Measurements from ENCODE around the gene SLC7A7.
"Not testable (repeated sequence)": the region's sequence is repeated elsewhere in the genome, so short reads cannot be mapped to it uniquely, and the experiment has no call there.

The SLC7A7 gene

DNA sequence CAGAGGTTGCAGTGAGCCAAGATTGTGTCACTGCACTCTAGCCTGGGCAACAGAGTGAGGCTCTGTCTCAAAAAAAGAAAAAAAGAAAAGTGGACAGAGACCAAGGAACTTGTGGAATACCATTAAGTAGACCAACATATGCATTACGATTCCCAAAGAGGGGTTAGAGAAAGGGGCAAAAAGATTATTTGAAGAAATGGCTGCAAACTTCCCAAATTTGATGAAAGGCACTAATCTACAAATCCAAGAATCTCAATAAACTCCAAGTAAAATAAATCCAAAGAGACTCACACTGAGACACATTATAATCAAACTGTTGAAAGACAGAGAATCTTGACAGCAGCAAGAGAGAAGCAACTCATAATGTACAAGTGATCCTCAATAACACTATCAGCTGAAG lies 53.5 kb downstream of the SLC7A7 start:
- in situ Hi-C loops (cut with MboI; ENCODE audit: low sequenced_read_pairs, unreplicated experiment): no loop called here
- TF ChIP-seq, protein P1, sequence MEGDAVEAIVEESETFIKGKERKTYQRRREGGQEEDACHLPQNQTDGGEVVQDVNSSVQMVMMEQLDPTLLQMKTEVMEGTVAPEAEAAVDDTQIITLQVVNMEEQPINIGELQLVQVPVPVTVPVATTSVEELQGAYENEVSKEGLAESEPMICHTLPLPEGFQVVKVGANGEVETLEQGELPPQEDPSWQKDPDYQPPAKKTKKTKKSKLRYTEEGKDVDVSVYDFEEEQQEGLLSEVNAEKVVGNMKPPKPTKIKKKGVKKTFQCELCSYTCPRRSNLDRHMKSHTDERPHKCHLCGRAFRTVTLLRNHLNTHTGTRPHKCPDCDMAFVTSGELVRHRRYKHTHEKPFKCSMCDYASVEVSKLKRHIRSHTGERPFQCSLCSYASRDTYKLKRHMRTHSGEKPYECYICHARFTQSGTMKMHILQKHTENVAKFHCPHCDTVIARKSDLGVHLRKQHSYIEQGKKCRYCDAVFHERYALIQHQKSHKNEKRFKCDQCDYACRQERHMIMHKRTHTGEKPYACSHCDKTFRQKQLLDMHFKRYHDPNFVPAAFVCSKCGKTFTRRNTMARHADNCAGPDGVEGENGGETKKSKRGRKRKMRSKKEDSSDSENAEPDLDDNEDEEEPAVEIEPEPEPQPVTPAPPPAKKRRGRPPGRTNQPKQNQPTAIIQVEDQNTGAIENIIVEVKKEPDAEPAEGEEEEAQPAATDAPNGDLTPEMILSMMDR (IDR thresholded peaks at IDR 0.05; ENCODE audit: borderline replicate concordance, control extremely low read depth, extremely low read depth, insufficient read depth, missing control alignments): no peak
- no peak for DNase-seq (ENCODE audit: low spot score)

DNA sequence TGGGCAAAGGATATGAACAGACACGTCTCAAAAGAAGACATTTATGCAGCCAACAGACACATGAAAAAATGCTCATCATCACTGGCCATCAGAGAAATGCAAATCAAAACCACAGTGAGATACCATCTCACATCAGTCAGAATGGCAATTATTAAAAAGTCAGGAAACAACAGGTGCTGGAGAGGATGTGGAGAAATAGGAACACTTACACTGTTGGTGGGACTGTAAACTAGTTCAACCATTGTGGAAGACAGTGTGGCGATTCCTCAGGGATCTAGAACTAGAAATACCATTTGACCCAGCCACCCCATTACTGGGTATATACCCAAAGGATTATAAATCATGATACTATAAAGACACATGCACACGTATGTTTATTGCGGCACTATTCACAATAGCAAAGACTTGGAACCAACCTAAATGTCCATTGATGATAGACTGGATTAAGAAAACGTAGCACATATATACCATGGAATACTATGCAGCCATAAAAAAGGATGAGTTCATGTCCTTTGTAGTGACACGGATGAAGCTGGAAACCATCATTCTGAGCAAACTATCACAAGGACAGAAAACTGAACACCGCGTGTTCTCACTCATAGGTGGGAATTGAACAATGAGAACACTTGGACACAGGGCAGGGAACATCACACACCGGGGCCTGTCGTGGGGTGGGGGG lies 57.1 kb downstream of the SLC7A7 start:
- in situ Hi-C loops (cut with MboI; ENCODE audit: low sequenced_read_pairs, unreplicated experiment); DNase-seq (ENCODE audit: low spot score): not testable (repeated sequence)

DNA sequence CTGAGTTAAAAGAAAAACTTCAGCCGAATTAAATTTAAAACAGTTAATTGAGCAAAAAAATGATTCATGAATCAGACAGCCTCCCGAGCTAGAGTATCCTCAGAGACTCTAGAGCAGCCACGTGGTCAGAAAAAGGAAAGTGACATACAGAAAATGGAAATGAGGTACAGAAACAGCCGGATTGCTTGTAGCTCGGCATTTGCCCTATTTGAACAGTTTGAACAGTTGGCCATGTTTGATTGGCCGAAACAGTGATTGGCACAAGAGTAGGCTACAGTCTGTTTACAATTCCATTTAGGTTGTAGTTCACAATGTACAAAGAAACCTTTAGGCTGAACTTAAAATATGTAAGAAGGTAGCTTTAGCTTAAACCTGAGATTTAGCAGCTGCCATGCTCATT lies 61.6 kb downstream of the SLC7A7 start:
- TF ChIP-seq, protein P1 (IDR thresholded peaks at IDR 0.05; ENCODE audit: borderline replicate concordance, control extremely low read depth, extremely low read depth, insufficient read depth, missing control alignments): no peak
- DNase-seq (ENCODE audit: low spot score): no peak
- in situ Hi-C loops (cut with MboI; ENCODE audit: low sequenced_read_pairs, unreplicated experiment): no loop called here

DNA sequence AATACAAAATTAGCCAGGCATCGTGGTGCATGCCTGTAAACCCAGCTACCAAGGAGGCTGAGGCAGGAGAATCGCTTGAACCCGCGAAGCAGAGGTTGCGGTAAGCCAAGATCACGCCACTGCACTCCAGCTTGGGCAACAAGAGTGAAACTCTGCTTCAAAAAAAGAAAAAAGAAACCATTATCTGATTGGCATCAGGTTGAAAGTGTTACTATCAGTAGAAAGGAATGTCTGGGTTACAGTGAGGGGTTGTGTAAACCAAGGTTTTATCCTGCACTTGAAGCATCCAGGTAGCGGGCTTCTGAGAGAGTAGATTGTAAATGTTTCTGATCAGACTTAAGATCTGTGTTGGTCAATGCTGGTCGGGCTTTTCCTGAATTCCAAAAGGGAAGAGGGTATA lies 62.8 kb downstream of the SLC7A7 start:
- in situ Hi-C loops (cut with MboI; ENCODE audit: low sequenced_read_pairs, unreplicated experiment): no loop called here
- TF ChIP-seq, protein P1 (IDR thresholded peaks at IDR 0.05; ENCODE audit: borderline replicate concordance, control extremely low read depth, extremely low read depth, insufficient read depth, missing control alignments): no peak

DNA sequence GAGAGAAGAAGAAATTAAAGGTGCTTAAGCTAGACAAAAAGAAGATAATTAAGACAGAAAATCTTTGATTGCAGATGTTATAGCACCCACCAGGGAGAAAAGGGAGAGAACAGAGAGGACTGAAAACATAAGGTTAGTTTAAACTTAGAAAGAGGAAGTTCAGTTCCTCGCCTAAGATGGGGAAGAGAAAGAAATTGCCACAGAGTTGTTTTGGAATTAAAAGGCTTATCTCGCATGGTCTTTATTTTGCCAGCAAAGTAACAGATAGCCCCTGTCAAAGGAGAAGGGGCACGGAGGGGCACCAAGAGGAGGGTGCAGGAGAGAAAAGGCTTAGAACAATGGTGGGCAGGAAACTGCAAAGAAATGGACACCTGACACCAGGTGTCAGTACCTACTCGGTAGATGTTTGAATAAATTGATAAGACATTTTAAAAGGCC lies 66.6 kb downstream of the SLC7A7 start:
- TF ChIP-seq, protein P1 (IDR thresholded peaks at IDR 0.05; ENCODE audit: borderline replicate concordance, control extremely low read depth, extremely low read depth, insufficient read depth, missing control alignments): no peak
- in situ Hi-C loops (cut with MboI; ENCODE audit: low sequenced_read_pairs, unreplicated experiment): no loop called here
- DNase-seq (ENCODE audit: low spot score): peak; percentile 53

More for the DNA sequence above, 62.8 kb downstream of the SLC7A7 start:
- no peak for DNase-seq (ENCODE audit: low spot score)

DNA sequence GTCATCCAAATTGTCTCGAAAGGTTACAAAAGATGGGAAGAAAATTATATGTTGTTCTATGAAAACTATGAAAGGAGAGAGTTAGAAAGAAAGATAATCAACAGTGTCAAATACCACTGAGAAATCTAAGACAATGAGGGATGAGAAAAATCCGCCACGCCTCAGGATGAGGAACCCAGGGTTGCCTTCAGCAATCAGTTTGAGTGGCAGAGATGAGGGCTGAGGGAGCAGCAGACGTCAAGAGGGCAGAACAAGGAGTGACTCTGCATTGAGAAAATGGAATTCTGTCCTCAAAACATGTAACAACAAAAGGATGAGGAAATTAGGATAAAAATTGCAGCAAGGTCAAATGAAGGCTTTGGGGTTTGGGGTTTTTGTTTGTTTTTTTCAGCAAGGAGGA lies 67.0 kb downstream of the SLC7A7 start:
- DNase-seq (ENCODE audit: low spot score): no peak
- TF ChIP-seq, protein P1 (IDR thresholded peaks at IDR 0.05; ENCODE audit: borderline replicate concordance, control extremely low read depth, extremely low read depth, insufficient read depth, missing control alignments): no peak
- in situ Hi-C loops (cut with MboI; ENCODE audit: low sequenced_read_pairs, unreplicated experiment): no loop called here

DNA sequence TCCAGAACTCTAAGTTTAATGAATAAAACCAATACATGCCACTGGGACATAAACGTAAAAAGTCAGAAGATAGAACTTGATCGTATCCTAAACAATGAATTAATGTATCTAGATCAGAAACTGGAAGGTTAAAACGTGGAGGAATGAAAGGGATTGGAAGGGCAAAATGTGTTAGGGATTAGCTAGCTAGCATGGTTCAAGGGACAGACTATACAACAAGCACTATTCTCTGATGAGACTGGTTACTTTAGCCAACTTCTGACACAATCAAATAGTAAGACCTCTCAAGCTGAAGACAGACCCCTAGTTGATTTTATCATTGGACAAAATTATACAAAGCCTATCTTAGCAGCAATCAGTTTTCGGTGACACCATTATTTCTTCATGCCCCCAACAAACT lies 67.5 kb downstream of the SLC7A7 start:
- TF ChIP-seq, protein P1 (IDR thresholded peaks at IDR 0.05; ENCODE audit: borderline replicate concordance, control extremely low read depth, extremely low read depth, insufficient read depth, missing control alignments): no peak
- in situ Hi-C loops (cut with MboI; ENCODE audit: low sequenced_read_pairs, unreplicated experiment): no loop called here
- no peak for DNase-seq (ENCODE audit: low spot score)

Data from GM13976 (cell line).